ENCODE measurements around the gene RUFY2.

DNA sequence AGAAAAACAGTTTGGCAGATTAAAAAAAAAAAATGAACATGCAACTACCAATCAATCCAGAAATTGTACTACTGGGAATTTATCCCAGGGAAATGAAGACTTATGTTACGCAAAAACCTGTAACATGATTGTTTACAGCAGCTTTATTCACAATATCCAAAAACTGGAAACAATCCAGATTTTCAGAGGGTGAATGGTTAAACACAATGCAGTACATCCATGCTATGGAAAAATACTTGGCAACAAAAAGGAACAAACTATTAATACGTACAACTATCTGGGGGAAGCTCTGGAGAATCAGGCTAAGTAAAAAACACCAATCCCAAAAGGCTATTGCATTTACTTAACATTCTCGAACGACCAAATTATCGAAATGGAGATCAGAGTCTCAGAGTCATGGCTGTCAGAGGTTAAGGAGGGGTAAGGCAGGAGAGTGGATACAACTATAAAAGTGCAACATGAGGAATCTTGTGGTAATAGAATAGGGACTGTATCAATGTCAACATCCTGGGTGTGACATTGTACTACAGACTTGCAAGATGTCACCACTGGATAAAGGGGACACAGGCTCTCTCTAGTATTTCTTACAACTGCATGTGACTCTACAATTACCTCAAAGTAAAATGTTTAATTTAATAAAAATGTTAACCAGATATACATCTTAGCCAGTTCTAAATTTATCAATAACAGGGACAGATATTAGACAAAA is 21.5 kb upstream of the RUFY2 start:
- TF ChIP-seq, protein P1, sequence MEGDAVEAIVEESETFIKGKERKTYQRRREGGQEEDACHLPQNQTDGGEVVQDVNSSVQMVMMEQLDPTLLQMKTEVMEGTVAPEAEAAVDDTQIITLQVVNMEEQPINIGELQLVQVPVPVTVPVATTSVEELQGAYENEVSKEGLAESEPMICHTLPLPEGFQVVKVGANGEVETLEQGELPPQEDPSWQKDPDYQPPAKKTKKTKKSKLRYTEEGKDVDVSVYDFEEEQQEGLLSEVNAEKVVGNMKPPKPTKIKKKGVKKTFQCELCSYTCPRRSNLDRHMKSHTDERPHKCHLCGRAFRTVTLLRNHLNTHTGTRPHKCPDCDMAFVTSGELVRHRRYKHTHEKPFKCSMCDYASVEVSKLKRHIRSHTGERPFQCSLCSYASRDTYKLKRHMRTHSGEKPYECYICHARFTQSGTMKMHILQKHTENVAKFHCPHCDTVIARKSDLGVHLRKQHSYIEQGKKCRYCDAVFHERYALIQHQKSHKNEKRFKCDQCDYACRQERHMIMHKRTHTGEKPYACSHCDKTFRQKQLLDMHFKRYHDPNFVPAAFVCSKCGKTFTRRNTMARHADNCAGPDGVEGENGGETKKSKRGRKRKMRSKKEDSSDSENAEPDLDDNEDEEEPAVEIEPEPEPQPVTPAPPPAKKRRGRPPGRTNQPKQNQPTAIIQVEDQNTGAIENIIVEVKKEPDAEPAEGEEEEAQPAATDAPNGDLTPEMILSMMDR (IDR thresholded peaks at IDR 0.05) = no peak
- no peak for TF ChIP-seq POLR2A (IDR thresholded peaks at IDR 0.05)
- TF ChIP-seq POLR2AphosphoS5 (IDR thresholded peaks at IDR 0.05) = no peak
- TF ChIP-seq EP300 (IDR thresholded peaks at IDR 0.05) = no peak

All from stomach (tissue), 4 donors.